Transverse colon (tissue), 3 donors: ENCODE results near the gene CLEC18A.

Experiments
- EP300 ChIP-seq: sonication (generic); formaldehyde crosslinking; IDR thresholded peaks from one replicate; pipeline ENCODE4 v1.6.1; 2017; ENCODE audit warnings: antibody characterized with exemption, low read depth
- POLR2A ChIP-seq: fragments of 450-650 bp; IDR thresholded peaks from one replicate; pipeline ENCODE4 v1.6.1; 2016; ENCODE audit warnings: antibody characterized with exemption, mild to moderate bottlenecking, moderate library complexity
- TF ChIP-seq, protein P1 (sequence below), 5 experiments: fragments of 200-600 bp in 3 of 5; fragments of 450-650 bp in 2 of 5; sonication (generic) in 3 of 5; IDR thresholded peaks; 1 replicate in 2 of 5; 2 replicates in 3 of 5; pipeline ENCODE4 v1.5.1; 2016 to 2017; ENCODE audit warnings: antibody characterized with exemption in 5 of 5, inconsistent platforms in 3 of 5, mild to moderate bottlenecking in 2 of 5, moderate library complexity in 1 of 5

DNA sequence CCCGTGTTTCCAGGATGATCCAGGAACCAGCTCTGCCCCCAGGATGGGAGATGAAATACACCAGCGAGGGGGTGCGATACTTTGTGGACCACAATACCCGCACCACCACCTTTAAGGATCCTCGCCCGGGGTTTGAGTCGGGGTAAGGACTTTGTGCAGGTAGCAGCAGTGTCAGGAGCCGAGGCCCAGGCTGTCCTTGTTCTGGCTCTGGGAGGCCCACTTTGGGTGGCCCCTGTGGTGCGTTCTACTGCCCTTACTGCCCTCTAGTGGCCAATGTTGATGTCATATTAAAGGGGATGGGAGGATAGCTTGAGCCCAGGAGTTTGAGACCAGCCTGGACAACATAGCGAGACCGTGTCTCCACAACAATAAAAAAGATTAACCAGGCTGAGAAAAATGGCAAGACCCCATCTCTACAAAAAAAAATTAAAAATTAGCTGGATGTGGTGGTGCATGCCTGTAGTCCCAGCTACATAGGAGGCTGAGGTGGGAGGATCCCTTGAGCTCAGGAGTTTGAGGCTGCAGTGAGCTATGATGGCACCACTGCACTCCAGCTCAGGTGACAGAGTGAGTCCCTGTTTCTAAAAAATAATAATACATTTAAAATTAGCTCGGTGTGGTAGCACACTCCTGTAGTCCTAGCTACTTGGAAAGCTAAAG, 20.9 kb upstream of the CLEC18A start:
- TF ChIP-seq EP300 = no peak
- TF ChIP-seq, protein P1, sequence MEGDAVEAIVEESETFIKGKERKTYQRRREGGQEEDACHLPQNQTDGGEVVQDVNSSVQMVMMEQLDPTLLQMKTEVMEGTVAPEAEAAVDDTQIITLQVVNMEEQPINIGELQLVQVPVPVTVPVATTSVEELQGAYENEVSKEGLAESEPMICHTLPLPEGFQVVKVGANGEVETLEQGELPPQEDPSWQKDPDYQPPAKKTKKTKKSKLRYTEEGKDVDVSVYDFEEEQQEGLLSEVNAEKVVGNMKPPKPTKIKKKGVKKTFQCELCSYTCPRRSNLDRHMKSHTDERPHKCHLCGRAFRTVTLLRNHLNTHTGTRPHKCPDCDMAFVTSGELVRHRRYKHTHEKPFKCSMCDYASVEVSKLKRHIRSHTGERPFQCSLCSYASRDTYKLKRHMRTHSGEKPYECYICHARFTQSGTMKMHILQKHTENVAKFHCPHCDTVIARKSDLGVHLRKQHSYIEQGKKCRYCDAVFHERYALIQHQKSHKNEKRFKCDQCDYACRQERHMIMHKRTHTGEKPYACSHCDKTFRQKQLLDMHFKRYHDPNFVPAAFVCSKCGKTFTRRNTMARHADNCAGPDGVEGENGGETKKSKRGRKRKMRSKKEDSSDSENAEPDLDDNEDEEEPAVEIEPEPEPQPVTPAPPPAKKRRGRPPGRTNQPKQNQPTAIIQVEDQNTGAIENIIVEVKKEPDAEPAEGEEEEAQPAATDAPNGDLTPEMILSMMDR (IDR thresholded peaks at IDR 0.05) = peak; percentile 68 to 82 (median 75)
- TF ChIP-seq POLR2A = no peak
